ENCODE measurements around the gene LRRC2.

LRRC2 gene

DNA sequence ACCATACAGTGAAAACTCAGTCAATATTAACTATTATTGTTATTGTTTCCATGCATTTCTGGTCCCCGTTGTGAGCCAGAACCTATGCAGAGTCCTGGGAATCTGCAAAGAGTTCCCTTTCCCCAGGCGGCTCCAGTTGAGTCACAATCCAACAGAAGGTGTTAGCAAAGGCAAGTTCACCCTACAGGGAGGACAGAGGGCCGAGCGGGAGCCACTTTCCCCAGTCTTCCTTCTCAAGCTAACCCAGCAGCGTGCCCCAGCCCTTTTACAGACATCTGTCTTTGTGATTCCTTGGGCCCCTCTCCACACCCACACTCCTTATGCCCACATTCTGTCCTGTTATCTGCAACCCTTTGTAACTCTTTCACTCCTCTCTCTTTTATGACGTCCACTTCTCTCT, 88.3 kb downstream of the LRRC2 start:
- H3K27me3 ChIP-seq (replicated peaks in 2 of 5; ENCODE audit: control insufficient read depth in 4 of 5, insufficient read depth in 5 of 5, low read length in 4 of 5), result no peaks in the 10 kb centered on the region
- POLR2A ChIA-PET, result no interaction called here

DNA sequence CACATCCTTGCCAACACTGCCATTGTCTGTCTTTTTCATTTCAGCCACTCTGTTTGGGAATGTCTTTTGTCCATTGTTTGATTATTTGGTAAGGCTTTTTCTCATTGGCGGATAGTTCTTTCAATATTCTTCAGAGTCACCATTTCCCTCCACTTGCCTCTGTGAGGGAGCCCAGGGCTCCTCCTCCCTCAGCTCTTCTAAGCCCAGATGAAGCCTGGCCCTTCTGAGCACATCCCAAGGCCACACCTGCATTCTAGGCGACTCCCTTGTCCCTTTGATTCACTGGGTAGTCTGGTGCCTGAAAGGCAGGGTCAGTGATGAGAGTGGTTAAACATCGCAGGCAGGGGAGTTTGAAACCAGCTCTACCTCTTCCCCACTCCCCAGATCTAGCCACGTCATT, 89.0 kb downstream of the LRRC2 start:
- Histone ChIP-seq H3K27me3 (replicated peaks in 2 of 5; ENCODE audit: control insufficient read depth in 4 of 5, insufficient read depth in 5 of 5, low read length in 4 of 5) (peaks cover 0 to under 1% (median 0%) of the 10 kb centered on the region in 5 experiments), H3K4me1 (ENCODE audit: control extremely low read depth in 1 of 4, control insufficient read depth in 4 of 4, insufficient read depth in 4 of 4, low read length in 3 of 4) (no peaks in the 10 kb centered on the region), H3K27ac (ENCODE audit: insufficient read depth in 1 of 2, low read depth in 1 of 2, low read length in 2 of 2, poor library complexity in 1 of 2, severe bottlenecking in 2 of 2) (no peak overlapping the region), H3K4me3 (ENCODE audit: control insufficient read depth in 1 of 7, extremely low read depth in 1 of 7, insufficient read depth in 4 of 7, low read depth in 2 of 7, low read length in 6 of 7) (no peak overlapping the region), H3K36me3 (ENCODE audit: control insufficient read depth in 4 of 4, insufficient read depth in 4 of 4, low read length in 3 of 4) (no peaks in the 10 kb centered on the region), H3K9me3 (ENCODE audit: control extremely low read depth in 1 of 5, control insufficient read depth in 4 of 5, insufficient read depth in 2 of 5, low read depth in 1 of 5, low read length in 4 of 5) (peaks cover 0 to 8% (median 2%) of the 10 kb centered on the region in 5 experiments)
- ChIA-PET CTCF (interaction anchor here (1.4 to 1.5 kb wide), 3 partner anchors 11 to 81 kb away, joined by 3 to 6 read pairs (median 6); no protein-coding TSS in a partner anchor), POLR2A (no interaction called here)
- 100% methylated on average over 1 of the region's 4 CpGs for WGBS (ENCODE audit: insufficient coverage)
- DNase-seq, result no peak

More for the DNA sequence above, 88.3 kb downstream of the LRRC2 start:
- no peaks in the 10 kb centered on the region for H3K36me3 ChIP-seq (ENCODE audit: control insufficient read depth in 4 of 4, insufficient read depth in 4 of 4, low read length in 3 of 4)
- 94% methylated on average over 5 of the region's 6 CpGs for WGBS (ENCODE audit: insufficient coverage)
- no peak overlapping the region for H3K4me3 ChIP-seq (ENCODE audit: control insufficient read depth in 1 of 7, extremely low read depth in 1 of 7, insufficient read depth in 4 of 7, low read depth in 2 of 7, low read length in 6 of 7)
- H3K27ac ChIP-seq (ENCODE audit: insufficient read depth in 1 of 2, low read depth in 1 of 2, low read length in 2 of 2, poor library complexity in 1 of 2, severe bottlenecking in 2 of 2), result no peak overlapping the region
- H3K4me1 ChIP-seq (ENCODE audit: control extremely low read depth in 1 of 4, control insufficient read depth in 4 of 4, insufficient read depth in 4 of 4, low read length in 3 of 4), result no peaks in the 10 kb centered on the region
- CTCF ChIA-PET, result interaction anchor here (1.5 kb wide), 1 partner anchor 11 kb away, joined by 6 read pairs; no protein-coding TSS in a partner anchor
- peaks cover 0 to 8% (median 2%) of the 10 kb centered on the region in 5 experiments for H3K9me3 ChIP-seq (ENCODE audit: control extremely low read depth in 1 of 5, control insufficient read depth in 4 of 5, insufficient read depth in 2 of 5, low read depth in 1 of 5, low read length in 4 of 5)
- no peak for DNase-seq

DNA sequence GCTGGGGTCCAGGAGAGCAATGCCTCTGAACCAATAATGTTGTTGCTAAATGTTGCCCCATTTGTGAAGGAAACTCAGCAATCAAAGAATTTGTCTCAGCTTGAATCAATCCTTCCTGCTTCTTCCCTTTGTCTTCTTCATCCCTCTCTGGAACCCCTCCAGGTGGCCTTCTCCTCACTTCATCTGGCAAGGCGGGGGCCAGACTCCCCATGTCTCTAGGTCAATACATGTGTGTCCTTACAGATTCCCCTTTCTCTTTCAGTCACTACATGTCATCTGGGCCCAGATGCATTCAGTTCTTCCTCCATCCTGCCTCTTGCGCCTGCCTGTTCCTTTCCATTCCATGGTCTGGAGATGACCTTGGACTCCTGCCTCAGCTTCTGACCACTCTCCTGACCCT, 93.4 kb downstream of the LRRC2 start:
- no peaks in the 10 kb centered on the region for H3K36me3 ChIP-seq (ENCODE audit: control insufficient read depth in 4 of 4, insufficient read depth in 4 of 4, low read length in 3 of 4)
- H3K9me3 ChIP-seq (ENCODE audit: control extremely low read depth in 1 of 5, control insufficient read depth in 4 of 5, insufficient read depth in 2 of 5, low read depth in 1 of 5, low read length in 4 of 5), result peaks cover 0 to 8% (median 2%) of the 10 kb centered on the region in 5 experiments
- CTCF ChIA-PET, result interaction anchor here (1.2 to 1.9 kb wide), 2 partner anchors 10 to 16 kb away, joined by 3 to 6 read pairs; no protein-coding TSS in a partner anchor
- POLR2A ChIA-PET, result interaction anchor here (0.8 kb wide), 1 partner anchor 81 kb away, joined by 5 read pairs; no protein-coding TSS in a partner anchor
- peaks cover 0 to 2% (median 0%) of the 10 kb centered on the region in 5 experiments for H3K27me3 ChIP-seq (replicated peaks in 2 of 5; ENCODE audit: control insufficient read depth in 4 of 5, insufficient read depth in 5 of 5, low read length in 4 of 5)
- no peak for DNase-seq
- WGBS (ENCODE audit: insufficient coverage), result 100% methylated on average over 2 of the region's 2 CpGs
- H3K27ac ChIP-seq (ENCODE audit: insufficient read depth in 1 of 2, low read depth in 1 of 2, low read length in 2 of 2, poor library complexity in 1 of 2, severe bottlenecking in 2 of 2), result no peak overlapping the region
- H3K4me1 ChIP-seq (ENCODE audit: control extremely low read depth in 1 of 4, control insufficient read depth in 4 of 4, insufficient read depth in 4 of 4, low read length in 3 of 4), result no peaks in the 10 kb centered on the region
- no peak overlapping the region for H3K4me3 ChIP-seq (ENCODE audit: control insufficient read depth in 1 of 7, extremely low read depth in 1 of 7, insufficient read depth in 4 of 7, low read depth in 2 of 7, low read length in 6 of 7)

DNA sequence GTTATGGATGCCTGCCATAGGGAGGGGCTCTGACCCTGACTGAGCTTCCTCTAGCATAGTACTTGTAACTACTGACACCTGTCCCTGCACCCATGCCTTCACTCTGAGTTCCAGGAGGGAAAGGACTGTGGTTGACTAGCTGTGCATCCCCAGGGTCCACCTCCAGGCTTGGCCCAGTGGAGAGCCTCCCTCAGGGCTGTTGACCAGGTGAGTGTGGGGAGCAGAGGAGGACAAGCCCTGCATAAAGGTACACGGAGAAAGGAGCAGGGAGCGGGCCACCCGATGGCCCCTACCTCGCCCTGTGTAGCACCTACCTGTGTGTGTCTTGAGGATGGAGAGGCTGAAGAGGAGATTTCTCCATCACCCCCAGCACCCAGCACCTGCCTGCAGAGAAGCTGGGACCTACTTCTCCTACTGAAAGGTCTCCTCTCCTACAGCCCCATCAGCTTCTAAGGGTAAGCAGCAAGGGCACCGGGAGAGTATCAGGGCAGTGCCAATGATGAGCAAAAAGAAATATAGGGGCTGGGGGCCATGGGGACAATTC, 94.7 kb downstream of the LRRC2 start:
- Histone ChIP-seq H3K36me3 (ENCODE audit: control insufficient read depth in 4 of 4, insufficient read depth in 4 of 4, low read length in 3 of 4) (no peaks in the 10 kb centered on the region), H3K9me3 (ENCODE audit: control extremely low read depth in 1 of 5, control insufficient read depth in 4 of 5, insufficient read depth in 2 of 5, low read depth in 1 of 5, low read length in 4 of 5) (peaks cover 0 to 8% (median 2%) of the 10 kb centered on the region in 5 experiments), H3K4me1 (ENCODE audit: control extremely low read depth in 1 of 4, control insufficient read depth in 4 of 4, insufficient read depth in 4 of 4, low read length in 3 of 4) (no peaks in the 10 kb centered on the region), H3K27ac (ENCODE audit: insufficient read depth in 1 of 2, low read depth in 1 of 2, low read length in 2 of 2, poor library complexity in 1 of 2, severe bottlenecking in 2 of 2) (no peak overlapping the region), H3K4me3 (ENCODE audit: control insufficient read depth in 1 of 7, extremely low read depth in 1 of 7, insufficient read depth in 4 of 7, low read depth in 2 of 7, low read length in 6 of 7) (no peak overlapping the region), H3K27me3 (replicated peaks in 2 of 5; ENCODE audit: control insufficient read depth in 4 of 5, insufficient read depth in 5 of 5, low read length in 4 of 5) (peaks cover 0 to 6% (median under 1%) of the 10 kb centered on the region in 5 experiments)
- ChIA-PET CTCF (interaction anchor here (0.6 to 1.9 kb wide), 2 partner anchors 9 to 87 kb away, joined by 3 to 6 read pairs; no protein-coding TSS in a partner anchor), POLR2A (no interaction called here)
- DNase-seq, result no peak
- WGBS (ENCODE audit: insufficient coverage), result 92% methylated on average over 2 of the region's 5 CpGs

DNA sequence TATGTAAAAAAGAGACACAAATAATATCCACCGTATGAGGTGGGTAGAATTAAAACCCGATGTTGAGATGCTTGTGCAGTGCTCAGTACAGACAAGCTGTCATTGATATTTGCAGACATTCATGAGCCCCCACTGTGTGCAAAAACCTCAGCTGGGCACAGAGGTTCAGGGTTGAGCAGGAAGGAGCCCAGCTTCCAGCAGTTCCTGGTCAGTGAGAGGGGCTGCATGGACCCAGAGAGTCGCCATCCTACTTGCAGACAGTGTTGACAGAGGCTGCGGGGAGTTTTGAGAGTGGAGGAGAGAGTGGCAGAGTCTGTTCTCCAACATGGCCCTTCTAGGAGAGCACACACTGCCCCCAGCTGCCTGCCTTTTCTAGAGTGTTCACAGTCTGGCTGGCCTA, 95.3 kb downstream of the LRRC2 start:
- Histone ChIP-seq H3K27ac (ENCODE audit: insufficient read depth in 1 of 2, low read depth in 1 of 2, low read length in 2 of 2, poor library complexity in 1 of 2, severe bottlenecking in 2 of 2) (no peak overlapping the region), H3K9me3 (ENCODE audit: control extremely low read depth in 1 of 5, control insufficient read depth in 4 of 5, insufficient read depth in 2 of 5, low read depth in 1 of 5, low read length in 4 of 5) (peaks cover 0 to 8% (median 2%) of the 10 kb centered on the region in 5 experiments), H3K36me3 (ENCODE audit: control insufficient read depth in 4 of 4, insufficient read depth in 4 of 4, low read length in 3 of 4) (no peaks in the 10 kb centered on the region), H3K4me3 (ENCODE audit: control insufficient read depth in 1 of 7, extremely low read depth in 1 of 7, insufficient read depth in 4 of 7, low read depth in 2 of 7, low read length in 6 of 7) (no peak overlapping the region), H3K4me1 (ENCODE audit: control extremely low read depth in 1 of 4, control insufficient read depth in 4 of 4, insufficient read depth in 4 of 4, low read length in 3 of 4) (no peaks in the 10 kb centered on the region), H3K27me3 (replicated peaks in 2 of 5; ENCODE audit: control insufficient read depth in 4 of 5, insufficient read depth in 5 of 5, low read length in 4 of 5) (peaks cover 0 to 9% (median 5%) of the 10 kb centered on the region in 5 experiments)
- ChIA-PET CTCF (interaction anchor here (0.7 to 1.9 kb wide), 2 partner anchors 9 to 18 kb away, joined by 4 to 6 read pairs; no protein-coding TSS in a partner anchor), POLR2A (no interaction called here)
- WGBS (ENCODE audit: insufficient coverage), result 100% methylated on average over 3 of the region's 4 CpGs
- DNase-seq, result no peak

GRCh38 chr3:46469680-46470357, 96.3 kb downstream of the LRRC2 start:
- peaks cover 0 to 3% (median 2%) of the 10 kb centered on the region in 4 experiments for H3K4me1 ChIP-seq (ENCODE audit: control extremely low read depth in 1 of 4, control insufficient read depth in 4 of 4, insufficient read depth in 4 of 4, low read length in 3 of 4)
- no peaks in the 10 kb centered on the region for H3K36me3 ChIP-seq (ENCODE audit: control insufficient read depth in 4 of 4, insufficient read depth in 4 of 4, low read length in 3 of 4)
- CTCF ChIA-PET, result interaction anchor here (0.7 to 1.9 kb wide), 3 partner anchors 8 to 19 kb away, joined by 4 to 6 read pairs (median 4); no protein-coding TSS in a partner anchor
- H3K4me3 ChIP-seq (ENCODE audit: control insufficient read depth in 1 of 7, extremely low read depth in 1 of 7, insufficient read depth in 4 of 7, low read depth in 2 of 7, low read length in 6 of 7), result no peak overlapping the region
- no peak for DNase-seq
- H3K27ac ChIP-seq (ENCODE audit: insufficient read depth in 1 of 2, low read depth in 1 of 2, low read length in 2 of 2, poor library complexity in 1 of 2, severe bottlenecking in 2 of 2), result no peak overlapping the region
- H3K27me3 ChIP-seq (replicated peaks in 2 of 5; ENCODE audit: control insufficient read depth in 4 of 5, insufficient read depth in 5 of 5, low read length in 4 of 5), result peaks cover 4 to 19% (median 8%) of the 10 kb centered on the region in 5 experiments
- 85% methylated on average over 3 of the region's 3 CpGs for WGBS (ENCODE audit: insufficient coverage)
- H3K9me3 ChIP-seq (ENCODE audit: control extremely low read depth in 1 of 5, control insufficient read depth in 4 of 5, insufficient read depth in 2 of 5, low read depth in 1 of 5, low read length in 4 of 5), result peaks cover 0 to 5% (median under 1%) of the 10 kb centered on the region in 5 experiments
- POLR2A ChIA-PET, result no interaction called here

Measured in common myeloid progenitor, CD34-positive (primary cell).